B cell (primary cell): ENCODE results near the gene TTC28.

Source experiments
- CTCF ChIP-seq: fragments of 200-600 bp; IDR thresholded peaks from one replicate; pipeline ENCODE4 v1.8.0; 2022; ENCODE audit warnings: antibody characterized with exemption, mild to moderate bottlenecking
- EZH2 ChIP-seq: IDR thresholded peaks from 2 replicates; pipeline ENCODE4 v1.6.1; 2012; ENCODE audit warnings: borderline replicate concordance, low read depth, mild to moderate bottlenecking, moderate library complexity, low read length; ENCODE audit not compliant: insufficient read depth, poor library complexity, severe bottlenecking

- TF ChIP-seq CTCF (no peak), EZH2 (no peak)
Measured at GRCh38 chr22:27962268-27963044, 717.2 kb downstream of the TTC28 start.
